Mammary epithelial cell (primary cell): ENCODE data around the gene P2RY4.

Experiments
- CTCF ChIP-seq, 2 donors: IDR thresholded peaks in 1 of 2; conservative IDR thresholded peaks in 1 of 2; 2 replicates each; pipeline ENCODE4 v1.5.1; 2011 to 2012; ENCODE audit warnings: inconsistent platforms in 2 of 2, low read length in 2 of 2, mild to moderate bottlenecking in 2 of 2, control low read depth in 1 of 2, low read depth in 1 of 2; ENCODE audit not compliant: insufficient read depth in 1 of 2; ENCODE audit errors: extremely low read depth in 1 of 2
- EZH2 ChIP-seq: IDR thresholded peaks from 2 replicates; pipeline ENCODE4 v1.6.1; 2012; ENCODE audit warnings: low read length, inconsistent platforms, borderline replicate concordance

GRCh38 chrX:70219938-70220764, 39.9 kb downstream of the P2RY4 start:
- TF ChIP-seq CTCF (conservative IDR thresholded peaks at IDR 0.05 in 1 of 2, IDR thresholded peaks at IDR 0.05 in 1 of 2; ENCODE audit: extremely low read depth in 1 of 2, insufficient read depth in 1 of 2, low read depth in 1 of 2, low read length in 2 of 2) (no peak), EZH2 (no peak)
